Endothelial cell of umbilical vein (primary cell): Measurements from ENCODE around the gene MAP4K5. TPM values are rescaled to one million over a fixed set of nuclear protein-coding genes. Genes with fewer than 3 reads are reported as not detected.

ENCODE experiments used
- BruUV-seq: library from RNA; stranded (reverse); fragments of 400-500 nt; replicated peaks from 2 replicates; lab custom pipeline; 2021; lab: Mats Ljungman, UMichigan
- CTCF ChIA-PET: fragments of 300-600, 350-600 bp; sonication (Branson Sonifier 250); formaldehyde crosslinking; loops from one replicate; lab custom pipeline; 2021; ENCODE audit warnings: antibody characterized with exemption, inconsistent platforms; lab: Charles Lee
- POLR2A ChIA-PET: fragments of 300-600, 350-600 bp; sonication (Branson Sonifier 250); formaldehyde crosslinking; loops from one replicate; lab custom pipeline; 2021; ENCODE audit warnings: antibody characterized with exemption, inconsistent platforms; lab: Charles Lee
- DNase-seq: peaks from one replicate; pipeline ENCODE4 v3.0.0-alpha.2; 2011; ENCODE audit warnings: low read depth, low spot score
- FAIRE-seq: peaks from 2 replicates; lab custom pipeline; 2011; peaks lifted over from hg19 to GRCh38; lab: Jason Lieb, UNC
- H2AFZ ChIP-seq: 2 replicates; pipeline ENCODE4 v1.6.0; 2012; ENCODE audit warnings: low read depth, low read length, control low read depth, inconsistent platforms
- H3K27ac ChIP-seq: 2 replicates; pipeline ENCODE4 v1.5.1; 2011; ENCODE audit warnings: low read depth, mild to moderate bottlenecking, control low read depth, low read length, moderate library complexity; ENCODE audit not compliant: insufficient read depth
- H3K27me3 ChIP-seq, 2 experiments: 2 replicates each; pipeline versions ENCODE4 v1.6.0 to v1.6.1; 2011; ENCODE audit warnings: low read length in 2 of 2, mixed read lengths in 1 of 2; ENCODE audit not compliant: control insufficient read depth in 2 of 2, insufficient read depth in 2 of 2
- H3K36me3 ChIP-seq, 2 experiments: 2 replicates in 1 of 2; 3 replicates in 1 of 2; pipeline ENCODE4 v1.5.1; 2011; ENCODE audit warnings: low read length in 2 of 2, mild to moderate bottlenecking in 1 of 2, moderate library complexity in 1 of 2; ENCODE audit not compliant: control insufficient read depth in 2 of 2, insufficient read depth in 2 of 2; ENCODE audit errors: extremely low read depth in 1 of 2
- H3K4me1 ChIP-seq: 3 replicates; pipeline ENCODE4 v1.5.1; 2011; ENCODE audit warnings: mild to moderate bottlenecking, low read length; ENCODE audit not compliant: control insufficient read depth, insufficient read depth; ENCODE audit errors: extremely low read depth
- H3K4me2 ChIP-seq: 2 replicates; pipeline ENCODE4 v1.6.1; 2011; ENCODE audit warnings: low read length, control low read depth, mixed read lengths; ENCODE audit not compliant: insufficient read depth
- H3K4me3 ChIP-seq, 3 experiments: fragments of 200-600 bp in 1 of 3; sonication (generic), shearing (Covaris generic) in 1 of 3; replicated peaks in 1 of 3; 2 replicates each; pipeline ENCODE4 v1.5.1; 2011 to 2016; ENCODE audit warnings: control low read depth in 3 of 3, low read length in 3 of 3, mild to moderate bottlenecking in 2 of 3, inconsistent platforms in 1 of 3, low read depth in 1 of 3, moderate library complexity in 1 of 3; ENCODE audit not compliant: insufficient read depth in 1 of 3
- H3K79me2 ChIP-seq: 2 replicates; pipeline ENCODE4 v1.6.0; 2012; ENCODE audit warnings: low read length, inconsistent platforms; ENCODE audit not compliant: control insufficient read depth, insufficient read depth
- H3K9ac ChIP-seq: replicated peaks from 2 replicates; pipeline ENCODE3; 2011; ENCODE audit warnings: low read length, control low read depth; ENCODE audit not compliant: insufficient read depth; ENCODE audit errors: extremely low read depth
- H3K9me1 ChIP-seq: replicated peaks from 3 replicates; pipeline ENCODE4 v1.6.0; 2011; ENCODE audit warnings: mild to moderate bottlenecking, low read length; ENCODE audit not compliant: control insufficient read depth, insufficient read depth; ENCODE audit errors: extremely low read depth
- H3K9me3 ChIP-seq: replicated peaks from 2 replicates; pipeline ENCODE4 v1.5.1; 2012; ENCODE audit warnings: low read length, inconsistent platforms; ENCODE audit not compliant: control insufficient read depth, insufficient read depth
- H4K20me1 ChIP-seq: replicated peaks from 2 replicates; pipeline ENCODE3; 2011; ENCODE audit warnings: mild to moderate bottlenecking, low read length; ENCODE audit not compliant: control insufficient read depth, insufficient read depth; ENCODE audit errors: extremely low read depth
- EZH2 ChIP-seq: IDR thresholded peaks from 2 replicates; pipeline ENCODE4 v1.6.1; 2012; ENCODE audit warnings: borderline replicate concordance, low read depth, mild to moderate bottlenecking, moderate library complexity, low read length, inconsistent platforms; ENCODE audit not compliant: severe bottlenecking
- FOS ChIP-seq: IDR thresholded peaks from 2 replicates; pipeline ENCODE4 v1.6.1; 2011; ENCODE audit warnings: mild to moderate bottlenecking, low read length, moderate library complexity, borderline replicate concordance; ENCODE audit not compliant: insufficient read depth
- GATA2 ChIP-seq: IDR thresholded peaks from 2 replicates; pipeline ENCODE4 v1.7.0; 2011; ENCODE audit warnings: low read depth, mild to moderate bottlenecking, moderate library complexity, mixed read lengths, low read length; ENCODE audit not compliant: insufficient read length, insufficient read depth
- JUN ChIP-seq: IDR thresholded peaks from 2 replicates; pipeline ENCODE4 v1.6.1; 2011; ENCODE audit warnings: borderline replicate concordance, low read depth; ENCODE audit not compliant: insufficient read length, insufficient read depth
- MYC ChIP-seq: IDR thresholded peaks from one replicate; pipeline ENCODE4 v1.6.1; 2011; ENCODE audit warnings: mild to moderate bottlenecking, low read depth, low read length
- POLR2A ChIP-seq: IDR thresholded peaks from 2 replicates; pipeline ENCODE4 v1.6.1; 2012; ENCODE audit warnings: low read depth, mild to moderate bottlenecking, control low read depth, low read length
- POLR2AphosphoS5 ChIP-seq: IDR thresholded peaks from 2 replicates; pipeline ENCODE4 v1.6.1; 2012; ENCODE audit warnings: low read depth, mild to moderate bottlenecking, control low read depth, low read length, moderate library complexity; ENCODE audit not compliant: insufficient read depth
- dilution Hi-C: fragments of 300-500 bp; cut with MboI; formaldehyde crosslinking; loops from one replicate; pipeline ENCODE4 v1.15.0; 2019; ENCODE audit warnings: low sequenced_read_pairs; ENCODE audit not compliant: extremely low pct_ligation_motif_present
- intact Hi-C: fragments of 100-400 bp; cut with micrococcal nuclease; formaldehyde crosslinking; loops from one replicate; pipeline ENCODE4 v1.10.0; 2022
- polyA plus RNA-seq, 4 experiments: library from polyadenylated mRNA; depleted of rRNA in 3 of 4; stranded (reverse) in 3 of 4; unstranded in 1 of 4; fragments of >200 nt; gene quantifications; 2 replicates each; pipeline versions ENCODE4 v1.2.1 to v1.2.3, GENCODE V29; 2011 to 2012; ENCODE audit warnings: missing spikeins in 1 of 4
- total RNA-seq: library from RNA; stranded (reverse); gene quantifications from 2 replicates; pipeline ENCODE4 v1.2.3, GENCODE V29; 2021
- TF ChIP-seq, protein P1 (sequence below): IDR thresholded peaks from 2 replicates; pipeline ENCODE4 v1.6.1; 2011; ENCODE audit not compliant: insufficient read depth, insufficient read length
- TF ChIP-seq, protein P2 (sequence below), 2 donors: IDR thresholded peaks; 1 replicate in 1 of 2; 2 replicates in 1 of 2; pipeline ENCODE4 v1.5.1; 2011; ENCODE audit warnings: low read length in 2 of 2, mild to moderate bottlenecking in 2 of 2, moderate library complexity in 2 of 2, control low read depth in 1 of 2, inconsistent platforms in 1 of 2, low read depth in 1 of 2; ENCODE audit not compliant: insufficient read depth in 1 of 2; ENCODE audit errors: extremely low read depth in 1 of 2

Gene MAP4K5
- total and polyA plus RNA-seq, 2 donors (not counting 3 experiments of a cell fraction or from before 2014, with no cell fraction given) = 17.4 to 73.7 TPM

DNA sequence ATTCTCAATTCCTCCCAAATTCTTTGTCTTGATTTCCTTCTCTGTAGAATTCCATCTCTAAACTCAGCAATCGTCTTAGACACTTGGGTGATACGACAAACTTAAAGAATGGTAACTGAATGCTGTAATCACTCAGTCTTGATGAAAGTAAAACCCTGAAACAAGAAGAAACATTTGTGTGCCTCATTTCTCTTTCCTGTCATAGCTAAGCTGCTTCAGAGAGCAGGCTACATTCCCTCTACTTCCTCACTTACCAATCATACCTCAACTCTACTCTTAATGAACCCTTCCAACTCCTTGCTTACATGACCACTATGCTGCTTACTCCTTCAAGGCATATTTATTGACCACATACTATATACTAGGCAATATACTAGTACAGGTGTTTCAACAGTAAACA lies 8.3 kb downstream of the MAP4K5 start:
- Histone ChIP-seq H3K9me1 (no peaks in the 10 kb centered on the region), H3K4me3 (no peak overlapping the region), H3K79me2 (peaks cover 95% of the 10 kb centered on the region), H3K9ac (no peak overlapping the region), H4K20me1 (no peaks in the 10 kb centered on the region), H3K36me3 (no peaks in the 10 kb centered on the region), H2AFZ (no peak overlapping the region), H3K9me3 (no peaks in the 10 kb centered on the region), H3K4me1 (peaks cover 46% of the 10 kb centered on the region), H3K4me2 (no peak overlapping the region), H3K27ac (no peak overlapping the region), H3K27me3 (no peaks in the 10 kb centered on the region)
- ChIA-PET POLR2A (no interaction called here), CTCF (interaction anchor here (1.6 kb wide), 1 partner anchor 207 kb away, joined by 4 read pairs; no protein-coding TSS in a partner anchor)
- TF ChIP-seq FOS = no peak
- no peak for TF ChIP-seq POLR2A
- TF ChIP-seq MYC = no peak
- TF ChIP-seq, protein P1, sequence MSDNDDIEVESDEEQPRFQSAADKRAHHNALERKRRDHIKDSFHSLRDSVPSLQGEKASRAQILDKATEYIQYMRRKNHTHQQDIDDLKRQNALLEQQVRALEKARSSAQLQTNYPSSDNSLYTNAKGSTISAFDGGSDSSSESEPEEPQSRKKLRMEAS = no peak
- no peak for TF ChIP-seq JUN
- TF ChIP-seq GATA2 = no peak
- TF ChIP-seq, protein P2, sequence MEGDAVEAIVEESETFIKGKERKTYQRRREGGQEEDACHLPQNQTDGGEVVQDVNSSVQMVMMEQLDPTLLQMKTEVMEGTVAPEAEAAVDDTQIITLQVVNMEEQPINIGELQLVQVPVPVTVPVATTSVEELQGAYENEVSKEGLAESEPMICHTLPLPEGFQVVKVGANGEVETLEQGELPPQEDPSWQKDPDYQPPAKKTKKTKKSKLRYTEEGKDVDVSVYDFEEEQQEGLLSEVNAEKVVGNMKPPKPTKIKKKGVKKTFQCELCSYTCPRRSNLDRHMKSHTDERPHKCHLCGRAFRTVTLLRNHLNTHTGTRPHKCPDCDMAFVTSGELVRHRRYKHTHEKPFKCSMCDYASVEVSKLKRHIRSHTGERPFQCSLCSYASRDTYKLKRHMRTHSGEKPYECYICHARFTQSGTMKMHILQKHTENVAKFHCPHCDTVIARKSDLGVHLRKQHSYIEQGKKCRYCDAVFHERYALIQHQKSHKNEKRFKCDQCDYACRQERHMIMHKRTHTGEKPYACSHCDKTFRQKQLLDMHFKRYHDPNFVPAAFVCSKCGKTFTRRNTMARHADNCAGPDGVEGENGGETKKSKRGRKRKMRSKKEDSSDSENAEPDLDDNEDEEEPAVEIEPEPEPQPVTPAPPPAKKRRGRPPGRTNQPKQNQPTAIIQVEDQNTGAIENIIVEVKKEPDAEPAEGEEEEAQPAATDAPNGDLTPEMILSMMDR (IDR thresholded peaks at IDR 0.05; ENCODE audit: extremely low read depth in 1 of 2, insufficient read depth in 1 of 2, low read depth in 1 of 2, low read length in 2 of 2) = no peak
- TF ChIP-seq EZH2 = no peak
- no peak for TF ChIP-seq POLR2AphosphoS5
- DNase-seq (no peak), FAIRE-seq (no peak)
- intact Hi-C loops = no loop called here
- dilution Hi-C loops = no loop called here
- no TSS peak for BruUV-seq
